Putamen (tissue), 1 donor: ENCODE measurements around the gene LRP1B.
A peak's percentile ranks its signal among the peaks of the same experiment; 100 is the strongest.
"Not testable (repeated sequence)": the region's sequence is repeated elsewhere in the genome, so short reads cannot be mapped to it uniquely, and the experiment has no call there.

ENCODE experiments used
- DNase-seq: peaks from one replicate; pipeline ENCODE4 v3.0.0-alpha.2; 2016; ENCODE audit warnings: low spot score

LRP1B gene

DNA sequence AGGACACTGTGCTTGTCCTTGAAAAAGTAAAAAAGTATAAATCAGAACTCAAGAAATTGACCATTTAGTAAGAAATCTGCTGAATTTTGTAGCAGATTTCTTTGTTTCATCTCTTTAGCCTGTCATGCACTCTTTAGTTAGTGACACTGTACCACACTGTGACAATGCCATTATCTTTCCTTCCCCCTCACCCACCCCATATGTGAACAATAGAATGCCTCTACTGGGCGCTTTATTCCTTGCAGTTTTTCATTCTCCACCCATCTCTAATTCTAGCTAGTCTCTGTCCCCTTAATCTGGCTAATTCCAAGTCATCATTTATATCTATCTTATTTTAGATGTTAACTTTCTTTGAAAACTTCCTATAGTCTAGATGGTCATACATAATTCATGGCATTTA lies 241.0 kb downstream of the LRP1B start:
- peak; percentile 15 for DNase-seq

DNA sequence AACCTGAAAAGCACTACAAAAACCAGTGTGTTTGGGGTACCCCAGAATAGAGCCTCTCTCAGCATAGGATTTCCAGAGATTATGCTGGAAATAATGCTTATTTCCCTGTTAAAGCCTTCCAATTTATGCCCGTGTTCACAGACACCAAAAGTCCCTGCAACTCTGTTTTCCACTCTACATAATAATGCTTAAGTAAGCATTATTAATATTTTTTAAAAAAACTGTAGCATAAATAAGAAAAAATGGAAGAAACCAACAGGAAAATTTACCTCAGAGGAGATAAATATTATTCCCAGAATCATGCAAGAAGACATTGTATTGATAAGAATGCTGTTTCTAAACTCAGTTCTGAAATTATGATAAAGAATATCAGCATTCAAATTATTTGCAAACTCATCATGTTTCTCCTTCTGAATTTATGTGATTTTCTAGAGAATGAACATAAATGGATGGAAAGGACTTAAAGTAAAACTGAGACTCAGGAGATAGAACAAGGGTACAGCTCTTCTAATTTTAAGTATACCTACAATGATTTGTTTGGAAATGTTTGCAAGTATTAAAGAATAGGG lies 241.7 kb downstream of the LRP1B start:
- no peak for DNase-seq

DNA sequence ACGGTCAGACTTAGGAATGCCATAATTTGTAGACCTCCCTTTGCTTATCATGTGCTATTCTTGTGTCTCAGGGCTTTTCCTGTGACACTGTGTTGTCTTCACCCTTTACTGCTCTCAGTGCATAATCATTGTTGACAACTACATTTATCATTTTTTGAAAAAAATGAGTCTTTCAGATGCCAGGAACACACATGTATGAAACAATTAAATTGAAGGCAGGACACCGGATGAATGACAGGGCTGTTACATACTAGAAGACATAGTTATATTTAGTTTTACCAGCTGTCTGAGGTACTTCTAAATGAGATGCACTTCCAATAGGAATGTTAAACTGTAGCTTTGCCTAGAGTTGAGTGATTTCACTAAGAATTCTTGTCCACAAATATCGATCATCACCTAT lies 243.5 kb downstream of the LRP1B start:
- no peak for DNase-seq

- no peak for DNase-seq
These were observed 252.8 kb downstream of the LRP1B start for GRCh38 chr2:141878016-141878415.

- no peak for DNase-seq
These were observed 258.7 kb downstream of the LRP1B start for GRCh38 chr2:141871913-141872634.

DNA sequence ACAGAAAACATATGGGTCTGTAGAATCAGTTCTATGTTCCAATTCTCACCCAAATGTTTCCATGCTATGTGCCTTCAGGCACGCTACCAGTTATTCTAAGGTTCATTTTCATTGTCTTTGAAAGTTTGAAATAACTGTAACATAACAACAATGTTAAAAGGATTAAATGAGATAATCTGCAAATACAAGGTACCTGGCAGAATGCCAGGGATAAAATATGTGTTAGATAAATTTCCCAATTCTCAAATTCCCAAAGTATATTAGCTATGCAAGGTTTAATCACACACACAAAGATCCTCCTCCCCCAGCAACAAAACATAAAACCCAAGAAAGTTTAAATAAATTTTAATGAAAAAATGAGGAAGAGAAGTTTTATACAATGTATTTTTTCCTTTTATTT lies 261.2 kb downstream of the LRP1B start:
- DNase-seq: no peak

GRCh38 chr2:141863964-141864363 lies 266.9 kb downstream of the LRP1B start:
- no peak for DNase-seq

GRCh38 chr2:141856215-141856919 lies 274.4 kb downstream of the LRP1B start:
- no peak for DNase-seq

DNA sequence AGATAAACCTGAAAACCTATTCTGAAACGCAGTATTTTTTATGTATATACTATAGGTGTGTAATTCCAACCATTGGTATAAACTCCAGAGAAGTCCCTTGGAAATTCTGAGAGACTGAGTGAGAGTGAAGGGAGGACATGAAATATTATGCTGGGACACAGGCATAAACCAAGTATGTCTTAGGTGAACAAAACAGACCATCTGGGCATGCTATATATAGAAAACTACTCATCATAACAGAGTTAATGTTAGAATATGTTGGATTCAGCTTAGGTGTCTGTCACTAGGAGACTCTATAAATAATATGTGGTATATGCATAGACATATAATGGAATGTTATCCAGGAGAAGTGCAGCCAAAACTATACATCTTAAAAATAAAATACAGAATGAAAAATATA lies 282.6 kb downstream of the LRP1B start:
- DNase-seq: no peak

DNA sequence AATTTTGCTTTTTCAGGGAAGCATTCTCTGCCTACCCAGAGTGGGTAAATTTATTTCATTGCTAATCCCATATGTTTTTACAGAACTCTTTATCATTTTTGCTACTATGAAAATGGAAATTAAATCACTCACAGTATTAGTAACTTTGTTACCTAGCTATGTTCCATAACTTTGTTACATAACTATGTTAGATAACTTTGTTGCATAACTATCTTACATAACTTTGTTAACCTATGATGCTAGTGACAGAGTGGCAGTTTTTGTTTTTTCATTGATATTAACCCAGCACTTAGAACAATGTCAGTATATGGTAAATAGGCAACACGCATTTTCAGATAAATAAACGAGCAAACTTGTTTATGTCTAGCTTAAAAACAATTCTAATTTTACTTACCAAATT lies 286.6 kb downstream of the LRP1B start:
- DNase-seq: no peak

DNA sequence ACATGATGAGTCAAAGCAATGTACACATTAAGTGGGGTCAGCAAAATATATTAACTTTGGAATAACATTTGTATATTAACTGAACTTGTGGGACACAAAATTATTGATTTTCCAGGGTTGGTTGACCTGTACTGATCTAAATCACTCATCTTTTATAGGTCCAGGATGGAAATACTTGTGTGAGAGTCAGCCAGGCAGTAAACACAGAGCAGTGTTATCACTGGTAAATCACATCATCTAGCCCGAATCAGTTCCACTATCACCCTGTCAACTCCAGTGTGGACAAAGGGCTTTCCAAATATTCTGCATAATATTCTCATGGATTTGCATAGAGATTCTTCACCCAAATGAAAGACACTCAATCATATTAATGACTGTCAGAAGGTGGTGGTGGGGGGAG lies 295.7 kb downstream of the LRP1B start:
- no peak for DNase-seq

DNA sequence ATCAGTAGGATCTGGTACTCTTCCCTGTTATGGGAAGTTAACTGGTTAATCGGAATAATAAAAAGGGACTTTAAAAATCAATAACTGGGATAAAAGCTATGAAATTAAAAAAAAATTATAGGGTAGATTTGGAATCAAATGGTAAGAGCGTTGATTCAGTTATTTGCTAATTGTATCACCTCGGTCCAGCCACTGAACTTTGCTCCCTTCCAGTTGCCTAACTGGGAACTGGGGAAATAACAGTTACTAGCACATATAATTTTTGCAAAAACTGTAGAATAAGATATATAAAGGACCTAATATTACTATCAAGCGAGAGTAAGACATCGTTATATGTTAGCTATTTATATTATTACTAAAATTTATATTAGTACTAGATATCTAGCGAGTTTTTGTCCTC lies 302.1 kb downstream of the LRP1B start:
- no peak for DNase-seq

DNA sequence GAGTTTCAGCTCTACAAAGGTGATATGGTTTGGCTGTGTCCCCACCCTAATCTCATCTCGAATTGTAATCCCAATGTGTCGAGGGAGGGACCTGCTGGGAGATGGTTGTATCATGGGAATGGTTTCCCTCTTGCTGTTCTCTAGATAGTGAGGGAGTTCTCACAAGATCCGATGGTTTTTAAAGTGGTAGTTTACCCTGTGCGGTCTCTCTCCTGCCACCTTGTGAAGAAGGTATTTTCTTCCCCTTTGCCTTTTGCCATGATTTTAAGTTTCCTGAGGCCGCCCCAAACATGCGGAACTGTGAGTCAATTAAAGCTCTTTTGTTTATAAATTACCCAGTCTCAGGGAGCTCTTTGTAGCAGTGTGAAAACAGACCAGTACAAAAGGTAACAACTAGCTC lies 306.0 kb downstream of the LRP1B start:
- DNase-seq: no peak

GRCh38 chr2:141820893-141821292 lies 309.9 kb downstream of the LRP1B start:
- no peak for DNase-seq

DNA sequence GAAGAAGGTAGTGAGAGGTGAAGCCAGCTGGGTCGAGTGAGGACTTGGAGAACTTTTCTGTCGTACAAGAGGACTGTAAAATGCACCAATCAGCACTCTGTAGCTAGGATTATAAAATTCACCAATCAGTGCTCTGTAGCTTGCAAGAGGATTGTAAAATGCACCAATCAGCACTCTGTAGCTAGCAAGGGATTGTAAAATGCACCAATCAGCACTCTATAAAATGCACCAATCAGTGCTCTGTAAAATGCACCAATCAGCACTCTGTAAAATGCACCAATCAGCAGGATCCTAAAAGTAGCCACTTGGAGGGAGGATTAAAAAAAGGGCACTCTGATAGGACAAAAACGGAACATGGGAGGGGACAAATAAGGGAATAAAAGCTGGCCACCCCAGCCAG lies 315.5 kb downstream of the LRP1B start:
- DNase-seq: not testable (repeated sequence)

DNA sequence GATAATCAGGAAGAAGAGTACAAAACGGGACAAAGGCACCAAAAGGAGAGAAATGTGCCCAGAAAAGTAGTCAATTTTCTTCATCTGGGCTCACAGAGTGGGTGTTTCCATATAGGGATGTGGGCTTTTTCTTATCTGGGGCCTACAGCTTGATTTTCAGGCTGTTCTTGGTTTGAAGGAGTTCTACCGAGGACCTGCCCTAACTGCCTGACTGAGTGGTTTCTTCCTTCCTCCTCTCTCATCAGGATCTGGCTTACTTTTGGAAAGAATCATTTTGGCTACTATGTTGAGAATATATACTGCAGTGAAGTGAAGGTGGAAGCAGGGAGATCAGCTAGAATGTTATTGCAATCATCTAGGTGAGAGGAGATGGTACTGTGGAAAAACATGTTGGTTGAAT lies 316.7 kb downstream of the LRP1B start:
- no peak for DNase-seq

- no peak for DNase-seq
These were observed 320.7 kb downstream of the LRP1B start for GRCh38 chr2:141810148-141810547.

- DNase-seq: no peak
These were observed 324.7 kb downstream of the LRP1B start for GRCh38 chr2:141806090-141806489.

DNA sequence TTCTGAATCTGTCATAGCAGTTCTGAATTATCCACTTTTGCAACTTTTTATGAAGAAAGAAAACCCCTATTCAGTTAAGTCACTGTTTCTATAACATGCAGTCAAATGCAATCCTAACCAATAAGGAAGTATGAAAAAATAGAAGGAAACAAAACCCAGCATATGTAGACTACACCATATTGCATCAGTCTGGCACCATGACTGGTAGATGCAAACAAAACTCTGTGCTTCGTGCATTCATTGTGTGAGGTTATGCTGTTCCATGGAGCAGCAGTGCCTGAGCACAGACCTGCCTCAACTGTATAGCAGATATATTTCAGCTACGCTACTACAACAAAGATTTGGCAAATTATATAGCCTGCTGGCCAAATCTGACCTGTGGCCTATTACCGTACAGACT lies 325.5 kb downstream of the LRP1B start:
- no peak for DNase-seq

DNA sequence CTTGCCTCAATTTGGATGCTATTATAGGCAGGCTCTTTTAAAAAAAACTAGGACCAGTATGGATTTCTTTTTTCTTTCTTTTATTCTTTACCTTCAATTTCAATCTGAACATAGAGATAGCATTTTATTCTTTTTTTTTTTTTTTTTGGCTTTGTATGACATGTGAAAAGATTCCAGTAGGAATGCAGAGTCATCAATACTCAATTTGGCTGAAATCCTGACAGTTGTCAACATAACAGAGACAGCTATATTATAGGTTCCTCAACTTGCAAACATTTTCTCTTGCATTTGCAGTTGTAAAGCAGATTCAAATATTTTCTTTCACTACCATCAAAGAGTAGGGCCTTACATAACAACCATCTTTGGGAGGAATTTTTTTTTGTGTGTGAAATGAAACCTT lies 334.4 kb downstream of the LRP1B start:
- no peak for DNase-seq

DNA sequence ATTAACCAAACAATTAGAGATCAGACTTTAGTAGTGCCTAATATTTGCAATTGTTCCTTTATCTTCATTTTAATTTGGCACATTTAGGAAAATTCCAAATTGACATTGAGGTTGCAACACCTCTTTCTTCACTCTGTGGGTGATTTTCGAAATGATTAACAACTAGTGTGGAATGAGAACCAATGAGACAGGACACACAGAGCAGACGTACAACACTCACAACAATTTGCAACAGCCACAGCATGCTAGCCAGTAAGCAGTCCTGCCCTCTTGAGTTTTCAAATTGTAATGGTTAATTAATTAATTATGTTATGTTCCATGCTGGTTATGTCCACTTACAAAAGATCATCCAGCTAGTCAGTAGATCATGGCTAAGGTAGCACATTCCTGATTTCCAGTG lies 339.3 kb downstream of the LRP1B start:
- DNase-seq: no peak

GRCh38 chr2:141782574-141782973 lies 348.2 kb downstream of the LRP1B start:
- DNase-seq: no peak

GRCh38 chr2:141778315-141778835 lies 352.4 kb downstream of the LRP1B start:
- DNase-seq: peak; percentile 5
